Measurements from ENCODE around the gene ELN. TPM values are rescaled to one million over a fixed set of nuclear protein-coding genes. Genes with fewer than 3 reads are reported as not detected.
"Not testable (repeated sequence)": the region's sequence is repeated elsewhere in the genome, so short reads cannot be mapped to it uniquely, and the experiment has no call there.

The ELN gene
- polyA plus RNA-seq, 1 donor, result 54.4 TPM

DNA sequence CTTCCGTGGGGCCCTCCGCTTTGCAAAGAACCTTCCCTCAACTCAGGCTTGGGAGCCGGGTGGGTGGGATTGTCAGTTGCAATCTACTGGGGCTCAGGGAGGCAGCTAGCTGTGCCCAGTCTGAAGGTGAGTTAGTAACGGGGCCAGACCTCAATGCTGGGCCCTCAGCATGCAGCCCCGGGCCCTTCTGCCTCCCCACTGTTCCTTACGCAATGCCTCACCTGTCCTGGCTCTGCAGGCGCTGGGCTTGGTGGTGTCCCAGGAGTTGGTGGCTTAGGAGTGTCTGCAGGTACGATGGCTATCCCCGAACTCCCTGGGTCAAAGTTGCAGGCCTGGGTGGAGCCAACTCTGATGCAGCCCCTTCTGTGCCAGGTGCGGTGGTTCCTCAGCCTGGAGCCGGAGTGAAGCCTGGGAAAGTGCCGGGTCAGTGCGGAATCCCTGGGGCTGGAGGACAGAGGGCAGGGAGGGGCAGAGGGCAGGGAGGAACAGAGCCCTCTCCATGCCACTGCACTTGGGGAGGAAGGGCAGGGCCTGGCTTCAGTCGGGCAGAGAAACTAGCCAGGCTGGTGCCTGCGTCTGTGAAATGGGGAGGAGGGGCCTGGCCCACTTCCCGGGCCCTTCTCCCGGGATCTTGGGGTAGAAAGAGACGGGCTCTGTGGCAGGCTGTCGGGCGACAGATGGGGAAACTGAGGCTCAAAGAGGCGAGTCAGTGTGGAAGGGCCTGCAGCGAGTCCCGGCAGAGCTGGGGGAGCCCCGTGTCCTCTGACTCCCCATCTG lies 15.0 kb downstream of the ELN start:
- WGBS (ENCODE audit: insufficient coverage, low lambda C conversion rate), result no CpG with 5 or more reads among the region's 24 CpGs
- DNase-seq, result no peak
- Histone ChIP-seq H3K4me3 (ENCODE audit: low read length) (no peak overlapping the region), H3K27ac (ENCODE audit: low read length) (no peak overlapping the region), H3K9me3 (ENCODE audit: control insufficient read depth, low read depth, low read length) (no peaks in the 10 kb centered on the region), H3K36me3 (ENCODE audit: control insufficient read depth, insufficient read depth, low read length) (peaks cover 3% of the 10 kb centered on the region), H3K27me3 (ENCODE audit: control insufficient read depth, insufficient read depth, low read length) (no peaks in the 10 kb centered on the region), H3K4me1 (ENCODE audit: control insufficient read depth, insufficient read depth, low read length) (no peaks in the 10 kb centered on the region)

DNA sequence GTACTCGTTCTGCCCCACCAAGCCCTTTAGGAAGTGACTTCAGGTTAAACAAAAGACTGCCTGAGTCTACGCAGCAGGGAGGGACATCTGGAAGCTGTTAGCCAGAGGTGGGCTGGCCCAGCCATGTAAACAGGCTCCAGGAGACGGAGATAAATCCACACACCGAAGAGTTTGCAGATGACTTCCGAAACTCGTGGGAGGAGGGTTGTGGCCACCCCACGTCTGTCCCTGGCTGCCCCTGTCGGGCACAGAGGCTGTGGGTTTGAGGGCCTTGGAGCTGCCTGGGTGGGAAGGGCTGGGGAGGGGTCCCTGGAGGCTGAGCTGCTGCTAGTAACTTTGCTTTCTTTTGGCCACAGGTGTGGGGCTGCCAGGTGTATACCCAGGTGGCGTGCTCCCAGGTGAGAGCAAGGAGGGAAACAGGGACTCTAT lies 15.6 kb downstream of the ELN start:
- Histone ChIP-seq H3K36me3 (ENCODE audit: control insufficient read depth, insufficient read depth, low read length) (peaks cover 3% of the 10 kb centered on the region), H3K4me1 (ENCODE audit: control insufficient read depth, insufficient read depth, low read length) (no peaks in the 10 kb centered on the region), H3K27ac (ENCODE audit: low read length) (no peak overlapping the region), H3K9me3 (ENCODE audit: control insufficient read depth, low read depth, low read length) (no peaks in the 10 kb centered on the region), H3K4me3 (ENCODE audit: low read length) (no peak overlapping the region), H3K27me3 (ENCODE audit: control insufficient read depth, insufficient read depth, low read length) (no peaks in the 10 kb centered on the region)
- WGBS (ENCODE audit: insufficient coverage, low lambda C conversion rate), result no CpG with 5 or more reads among the region's 9 CpGs
- DNase-seq, result peak in 1 of 2 donors; percentile 40

DNA sequence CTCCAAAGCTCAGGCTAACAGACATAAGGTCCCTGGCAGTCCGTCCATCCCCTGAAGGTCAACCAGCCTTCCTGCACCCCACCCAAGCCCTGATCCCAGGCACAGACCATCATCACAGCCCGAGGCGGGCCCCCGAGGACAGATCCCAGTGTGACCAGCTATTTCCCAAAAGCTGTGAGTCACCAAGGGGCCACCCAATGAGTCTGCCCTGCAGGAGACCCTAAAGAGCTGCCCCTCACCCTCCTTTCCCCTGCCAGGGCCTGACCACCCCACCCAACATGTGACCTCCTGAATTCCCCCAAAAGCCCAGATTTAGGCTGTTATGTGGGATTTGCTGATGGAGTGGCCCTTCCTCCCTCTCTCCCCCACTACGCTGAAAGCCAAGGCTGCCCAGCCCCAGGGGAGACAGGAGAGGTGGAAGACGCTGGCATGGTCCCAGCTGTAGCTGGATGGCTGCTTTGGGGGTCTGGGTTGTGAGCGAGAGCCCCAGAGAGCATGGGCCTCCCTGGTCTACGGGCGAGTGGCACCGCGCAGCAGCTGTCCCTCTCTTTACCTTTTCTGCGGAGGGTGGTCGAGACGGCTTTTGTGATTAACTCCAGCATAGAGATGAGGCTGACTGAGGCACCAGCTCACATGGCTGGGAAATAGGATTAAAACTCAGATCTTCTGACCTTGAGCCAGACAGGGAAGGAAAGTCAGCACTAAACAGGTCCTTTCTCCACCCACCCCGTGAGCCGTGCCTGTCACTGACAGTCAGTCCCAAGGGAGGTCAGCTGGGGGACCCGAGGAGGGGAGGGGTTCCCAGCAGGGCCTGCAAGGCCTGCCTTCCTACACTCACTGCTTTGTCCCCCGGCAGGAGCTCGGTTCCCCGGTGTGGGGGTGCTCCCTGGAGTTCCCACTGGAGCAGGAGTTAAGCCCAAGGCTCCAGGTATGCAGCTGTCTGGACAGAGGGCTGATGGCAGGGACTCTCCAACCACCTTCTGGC lies 16.7 kb downstream of the ELN start:
- Histone ChIP-seq H3K27me3 (ENCODE audit: control insufficient read depth, insufficient read depth, low read length) (no peaks in the 10 kb centered on the region), H3K36me3 (ENCODE audit: control insufficient read depth, insufficient read depth, low read length) (peaks cover 2% of the 10 kb centered on the region), H3K9me3 (ENCODE audit: control insufficient read depth, low read depth, low read length) (peaks cover 4% of the 10 kb centered on the region), H3K4me3 (ENCODE audit: low read length) (no peak overlapping the region), H3K4me1 (ENCODE audit: control insufficient read depth, insufficient read depth, low read length) (no peaks in the 10 kb centered on the region), H3K27ac (ENCODE audit: low read length) (no peak overlapping the region)
- no peak for DNase-seq
- WGBS (ENCODE audit: insufficient coverage, low lambda C conversion rate), result 77% methylated on average over 3 of the region's 20 CpGs

DNA sequence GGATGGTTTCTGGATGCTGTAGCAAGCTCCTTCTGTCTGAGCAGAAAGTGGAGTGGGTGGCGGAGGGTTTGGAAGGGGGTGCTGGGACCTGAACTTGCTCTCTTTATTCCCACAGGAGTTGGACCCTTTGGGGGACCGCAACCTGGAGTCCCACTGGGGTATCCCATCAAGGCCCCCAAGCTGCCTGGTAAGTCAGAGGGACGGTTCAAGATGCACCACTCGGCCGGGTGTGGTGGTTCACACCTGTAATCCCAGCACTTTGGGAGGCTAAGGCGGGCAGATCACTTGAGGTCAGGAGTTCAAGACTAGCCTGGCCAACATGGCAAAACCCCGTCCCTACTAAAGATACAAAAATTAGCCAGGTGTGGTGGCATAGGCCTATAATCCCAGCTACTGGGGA lies 18.6 kb downstream of the ELN start:
- H3K36me3 ChIP-seq (ENCODE audit: control insufficient read depth, insufficient read depth, low read length); H3K9me3 ChIP-seq (ENCODE audit: control insufficient read depth, low read depth, low read length); H3K27me3 ChIP-seq (ENCODE audit: control insufficient read depth, insufficient read depth, low read length); DNase-seq; H3K4me1 ChIP-seq (ENCODE audit: control insufficient read depth, insufficient read depth, low read length); H3K27ac ChIP-seq (ENCODE audit: low read length); H3K4me3 ChIP-seq (ENCODE audit: low read length): not testable (repeated sequence)
- no CpG with 5 or more reads among the region's 7 CpGs for WGBS (ENCODE audit: insufficient coverage, low lambda C conversion rate)

DNA sequence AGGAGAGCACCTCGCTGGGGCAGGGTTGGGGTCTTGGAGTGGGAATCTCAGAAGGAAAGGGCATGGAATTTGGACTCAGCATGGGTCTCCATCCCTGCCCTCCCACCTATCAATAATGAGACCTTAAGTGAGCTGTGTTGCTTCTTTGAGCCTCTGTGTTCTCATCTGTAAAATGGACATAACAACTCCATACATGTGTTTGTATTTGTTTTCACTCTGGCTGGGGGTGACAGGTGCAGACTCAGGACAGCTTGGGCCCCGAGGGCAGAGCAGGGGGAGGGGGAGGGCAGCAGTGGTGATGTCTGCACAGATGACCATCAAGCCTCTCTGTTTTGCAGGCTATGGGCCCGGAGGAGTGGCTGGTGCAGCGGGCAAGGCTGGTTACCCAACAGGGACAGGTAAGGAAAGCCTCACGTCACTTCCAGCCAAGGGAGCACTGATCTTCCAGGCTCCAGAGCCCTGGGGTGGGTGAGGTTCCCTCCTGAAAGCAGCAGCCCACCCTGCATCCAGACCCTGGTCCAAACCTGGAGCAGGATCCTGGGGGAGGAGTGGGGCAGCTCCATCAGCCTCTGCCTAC lies 19.9 kb downstream of the ELN start:
- H3K4me1 ChIP-seq (ENCODE audit: control insufficient read depth, insufficient read depth, low read length), result no peaks in the 10 kb centered on the region
- peaks cover 4% of the 10 kb centered on the region for H3K9me3 ChIP-seq (ENCODE audit: control insufficient read depth, low read depth, low read length)
- no peak for DNase-seq
- H3K27me3 ChIP-seq (ENCODE audit: control insufficient read depth, insufficient read depth, low read length), result no peaks in the 10 kb centered on the region
- no peak overlapping the region for H3K4me3 ChIP-seq (ENCODE audit: low read length)
- peaks cover 7% of the 10 kb centered on the region for H3K36me3 ChIP-seq (ENCODE audit: control insufficient read depth, insufficient read depth, low read length)
- WGBS (ENCODE audit: insufficient coverage, low lambda C conversion rate), result no CpG with 5 or more reads among the region's 5 CpGs
- no peak overlapping the region for H3K27ac ChIP-seq (ENCODE audit: low read length)

DNA sequence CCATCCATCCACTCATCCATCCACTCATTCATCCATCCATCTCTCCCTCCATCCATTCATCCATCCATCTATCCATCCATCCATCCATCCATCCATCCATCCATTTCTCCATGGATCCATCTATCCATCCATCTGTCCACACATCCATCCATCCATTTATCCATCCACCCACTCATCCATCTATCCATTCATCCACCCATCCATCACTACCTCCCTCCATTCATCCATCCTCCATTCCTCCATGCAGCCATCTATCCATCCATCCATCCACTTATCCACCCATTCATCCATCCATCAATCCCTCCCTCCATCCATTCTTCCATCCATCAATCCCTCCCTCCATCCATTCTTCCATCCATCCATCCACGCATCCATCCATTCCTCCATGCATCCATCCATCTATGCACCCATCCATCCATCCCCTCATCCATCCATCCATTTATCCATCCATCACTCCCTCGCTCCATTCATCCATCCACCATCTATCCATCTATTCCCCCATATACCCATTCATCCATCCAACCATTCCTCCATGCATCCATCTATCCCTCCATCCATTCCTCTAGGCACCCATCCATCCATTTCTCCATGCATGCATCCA lies 21.1 kb downstream of the ELN start:
- H3K36me3 ChIP-seq (ENCODE audit: control insufficient read depth, insufficient read depth, low read length), result peaks cover 7% of the 10 kb centered on the region

DNA sequence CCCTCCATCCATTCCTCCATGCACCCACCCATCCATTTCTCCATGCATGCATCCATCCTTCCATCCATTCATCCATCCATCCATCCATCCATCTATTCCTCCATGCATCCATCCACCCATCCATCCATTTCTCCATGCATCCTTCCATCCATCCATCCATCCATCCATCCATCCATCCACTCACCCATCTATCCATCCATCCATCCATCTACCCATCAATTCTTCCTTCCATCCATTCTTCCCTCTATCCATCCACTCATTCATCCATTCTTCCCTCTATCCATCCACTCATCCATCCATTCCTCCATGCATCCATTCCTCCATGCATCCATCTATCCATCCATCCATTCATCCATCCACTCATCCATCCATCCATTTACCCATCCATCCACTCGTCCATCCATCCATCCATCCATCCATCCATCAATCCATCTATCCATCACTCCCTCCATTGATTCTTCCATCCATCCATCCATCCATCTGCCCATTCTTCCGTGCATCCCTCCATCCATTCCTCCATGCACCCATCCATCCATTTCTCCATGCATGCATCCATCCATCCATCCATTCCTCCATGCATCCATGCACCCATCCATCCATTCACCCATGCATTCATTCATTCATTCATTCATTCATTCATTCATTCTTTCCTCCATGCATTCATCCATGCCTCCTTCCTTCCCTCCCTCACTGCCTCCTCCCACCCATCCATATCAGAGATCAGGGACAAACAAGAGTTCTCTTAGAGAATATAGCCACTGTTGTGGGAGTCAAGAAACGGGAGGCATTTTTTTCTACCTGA lies 22.2 kb downstream of the ELN start:
- Histone ChIP-seq H3K4me1 (ENCODE audit: control insufficient read depth, insufficient read depth, low read length) (no peaks in the 10 kb centered on the region), H3K27me3 (ENCODE audit: control insufficient read depth, insufficient read depth, low read length) (no peaks in the 10 kb centered on the region), H3K4me3 (ENCODE audit: low read length) (no peak overlapping the region), H3K27ac (ENCODE audit: low read length) (no peak overlapping the region), H3K36me3 (ENCODE audit: control insufficient read depth, insufficient read depth, low read length) (peaks cover 7% of the 10 kb centered on the region), H3K9me3 (ENCODE audit: control insufficient read depth, low read depth, low read length) (peaks cover 4% of the 10 kb centered on the region)
- 93% methylated on average over 3 of the region's 3 CpGs for WGBS (ENCODE audit: insufficient coverage, low lambda C conversion rate)
- DNase-seq, result no peak

More for the DNA sequence above, 21.1 kb downstream of the ELN start:
- H3K4me3 ChIP-seq (ENCODE audit: low read length), result no peak overlapping the region
- no peaks in the 10 kb centered on the region for H3K27me3 ChIP-seq (ENCODE audit: control insufficient read depth, insufficient read depth, low read length)
- H3K27ac ChIP-seq (ENCODE audit: low read length), result no peak overlapping the region
- no peaks in the 10 kb centered on the region for H3K4me1 ChIP-seq (ENCODE audit: control insufficient read depth, insufficient read depth, low read length)
- peaks cover 4% of the 10 kb centered on the region for H3K9me3 ChIP-seq (ENCODE audit: control insufficient read depth, low read depth, low read length)
- WGBS (ENCODE audit: insufficient coverage, low lambda C conversion rate), result 93% methylated on average over 2 of the region's 2 CpGs
- no peak for DNase-seq

DNA sequence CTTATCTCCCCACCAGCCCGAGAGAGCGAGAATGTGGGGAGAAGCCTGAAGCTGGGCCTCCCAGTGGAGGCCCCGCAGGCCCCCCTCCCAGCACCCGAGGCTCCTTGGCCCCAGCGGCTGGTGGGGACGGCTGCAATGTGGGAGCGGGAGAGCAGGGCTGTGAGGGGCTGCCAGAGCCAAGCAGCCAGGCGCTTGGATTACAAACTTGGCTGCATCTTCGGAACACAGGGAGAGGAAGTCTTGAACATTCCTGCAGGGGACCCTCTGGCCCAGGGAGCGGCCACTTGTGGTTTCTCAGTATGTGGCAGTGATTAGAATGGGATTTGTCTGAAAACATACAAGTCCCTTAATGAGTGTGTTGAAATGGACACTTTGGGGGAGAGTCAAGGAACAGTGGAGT lies 23.2 kb downstream of the ELN start:
- H3K27me3 ChIP-seq (ENCODE audit: control insufficient read depth, insufficient read depth, low read length), result no peaks in the 10 kb centered on the region
- no peak overlapping the region for H3K27ac ChIP-seq (ENCODE audit: low read length)
- peaks cover 7% of the 10 kb centered on the region for H3K36me3 ChIP-seq (ENCODE audit: control insufficient read depth, insufficient read depth, low read length)
- no peak overlapping the region for H3K4me3 ChIP-seq (ENCODE audit: low read length)
- H3K9me3 ChIP-seq (ENCODE audit: control insufficient read depth, low read depth, low read length), result peaks cover 4% of the 10 kb centered on the region
- no peaks in the 10 kb centered on the region for H3K4me1 ChIP-seq (ENCODE audit: control insufficient read depth, insufficient read depth, low read length)
- no CpG with 5 or more reads among the region's 10 CpGs for WGBS (ENCODE audit: insufficient coverage, low lambda C conversion rate)
- no peak for DNase-seq

DNA sequence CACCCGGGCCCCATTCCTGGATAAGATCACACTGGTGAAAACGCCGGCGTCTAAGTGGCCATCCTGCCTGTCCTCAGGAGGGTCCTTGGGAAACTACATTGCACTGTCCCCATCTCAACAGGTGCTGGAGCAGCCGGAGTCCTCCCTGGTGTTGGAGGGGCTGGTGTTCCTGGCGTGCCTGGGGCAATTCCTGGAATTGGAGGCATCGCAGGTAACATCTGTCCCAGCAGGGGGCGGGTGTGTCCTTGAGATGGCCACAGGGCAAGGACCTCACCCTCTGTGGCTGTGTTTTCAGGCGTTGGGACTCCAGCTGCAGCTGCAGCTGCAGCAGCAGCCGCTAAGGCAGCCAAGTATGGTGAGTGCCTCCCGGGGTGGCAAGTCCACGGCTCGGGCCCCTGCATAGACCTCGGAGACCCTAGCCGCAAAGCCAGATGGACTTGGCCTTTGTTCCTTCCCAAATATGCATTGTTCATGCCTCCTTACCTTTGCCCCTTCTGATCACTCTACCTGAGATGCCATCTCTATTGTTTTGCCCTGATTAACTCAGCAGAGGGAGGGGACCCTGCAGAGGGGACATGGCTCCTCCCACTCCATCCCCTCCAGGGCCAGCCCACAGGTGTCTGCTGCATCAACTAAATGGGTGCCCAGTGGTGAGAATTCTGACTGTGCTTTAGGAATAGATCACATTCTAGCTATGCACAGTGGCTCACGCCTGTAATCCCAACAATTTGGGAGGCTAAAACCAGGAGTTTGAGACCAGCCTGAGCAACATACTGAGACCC lies 23.8 kb downstream of the ELN start:
- peaks cover 7% of the 10 kb centered on the region for H3K36me3 ChIP-seq (ENCODE audit: control insufficient read depth, insufficient read depth, low read length)

More for the DNA sequence above, 23.8 kb downstream of the ELN start:
- no peak for DNase-seq
- Histone ChIP-seq H3K9me3 (ENCODE audit: control insufficient read depth, low read depth, low read length) (peaks cover 4% of the 10 kb centered on the region), H3K27me3 (ENCODE audit: control insufficient read depth, insufficient read depth, low read length) (no peaks in the 10 kb centered on the region), H3K27ac (ENCODE audit: low read length) (no peak overlapping the region), H3K4me3 (ENCODE audit: low read length) (no peak overlapping the region), H3K4me1 (ENCODE audit: control insufficient read depth, insufficient read depth, low read length) (no peaks in the 10 kb centered on the region)
- WGBS (ENCODE audit: insufficient coverage, low lambda C conversion rate), result no CpG with 5 or more reads among the region's 16 CpGs
